ENCODE data around the gene ORAI2.
"Not testable (repeated sequence)": the region's sequence is repeated elsewhere in the genome, so short reads cannot be mapped to it uniquely, and the experiment has no call there.

The ORAI2 gene

DNA sequence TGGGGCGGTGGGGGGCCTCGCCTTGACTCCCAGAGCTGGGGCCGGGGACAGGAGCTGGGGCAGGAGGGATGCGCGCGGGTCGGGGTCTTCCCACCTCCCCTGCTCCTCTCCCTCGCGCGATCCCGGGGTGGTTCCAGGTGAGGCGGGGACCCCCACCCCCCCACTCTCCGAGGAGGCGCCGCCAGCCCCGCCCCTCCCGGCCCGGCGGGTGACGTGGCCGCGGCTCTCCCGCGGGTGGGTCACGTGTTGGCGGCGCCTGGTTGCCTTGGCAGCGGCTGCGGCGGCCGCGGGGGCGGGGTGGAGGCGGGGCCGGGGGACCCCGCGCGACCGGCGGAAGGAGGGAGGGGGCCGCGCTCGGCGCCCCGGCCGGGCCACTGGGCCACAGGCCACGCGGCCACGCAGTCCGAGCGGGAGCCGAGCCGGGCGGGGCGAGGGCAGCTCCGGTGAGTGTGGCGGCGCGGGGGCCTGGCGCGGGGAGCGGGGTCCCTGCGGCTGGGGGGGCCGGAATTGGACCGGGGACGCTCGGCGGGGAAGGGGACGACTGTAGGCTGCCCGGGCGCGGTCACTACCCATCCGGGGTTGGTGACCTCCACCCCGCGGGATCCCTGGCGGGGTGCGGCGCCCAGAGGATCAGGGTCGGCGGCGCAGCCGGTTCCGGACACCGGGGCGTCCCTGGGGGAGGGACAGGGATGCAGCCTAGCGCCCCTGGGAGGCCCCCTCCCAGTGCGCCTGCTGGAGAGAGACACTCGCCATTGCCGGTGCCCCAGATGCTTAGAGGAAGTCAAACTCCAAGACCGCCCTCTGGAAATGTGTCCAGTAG is at the start of gene ORAI2:
Gene ORAI2, plus strand, starts transcription at position 357 of the 820 bp plus-strand sequence. CDS start 5,382 bp downstream, outside the sequence.
- DNase-seq (ENCODE audit: low spot score) = peak; percentile 81

DNA sequence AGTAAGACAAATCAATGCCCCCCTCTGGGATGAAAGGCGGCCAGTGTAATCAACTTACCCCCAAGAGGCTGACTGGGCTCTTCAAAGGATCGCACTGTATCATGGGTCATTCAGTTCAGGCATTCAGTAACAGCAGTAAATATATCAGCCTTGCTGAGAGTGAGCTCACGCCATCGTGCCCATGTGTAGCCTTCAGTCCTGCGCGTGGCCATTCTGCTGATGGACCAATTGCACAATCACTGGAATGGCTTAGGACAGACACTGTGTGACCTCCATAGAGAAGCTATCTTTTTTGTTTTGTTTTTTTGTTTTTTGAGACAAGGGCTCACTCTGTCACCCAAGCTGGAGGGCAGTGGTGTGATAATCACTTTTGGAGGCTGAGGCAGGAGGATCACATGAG is 46.3 kb upstream of the ORAI2 start:
- no peak for DNase-seq (ENCODE audit: low spot score)

- no peak for DNase-seq (ENCODE audit: low spot score)
Measured at GRCh38 chr7:102389810-102390209, 43.6 kb upstream of the ORAI2 start.

GRCh38 chr7:102390697-102391484 is 42.5 kb upstream of the ORAI2 start:
- DNase-seq (ENCODE audit: low spot score) = peak; percentile 85

GRCh38 chr7:102392330-102392729 is 41.0 kb upstream of the ORAI2 start:
- DNase-seq (ENCODE audit: low spot score) = no peak

- DNase-seq (ENCODE audit: low spot score) = no peak
Measured at GRCh38 chr7:102393467-102393866, 39.9 kb upstream of the ORAI2 start.

DNA sequence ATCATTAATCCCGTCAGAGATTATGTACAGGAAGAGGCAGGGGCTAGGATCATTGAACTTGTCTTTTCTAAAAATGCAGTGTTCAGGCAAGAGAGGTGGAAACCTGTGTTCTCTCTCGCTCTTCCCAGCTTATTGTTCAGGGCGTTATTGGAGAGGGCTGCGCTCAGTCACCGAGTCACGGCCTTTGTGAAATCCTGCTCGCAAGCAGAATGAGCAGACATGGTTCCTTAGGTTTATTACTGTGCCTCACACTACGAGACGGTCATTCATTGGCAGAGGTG is 37.8 kb upstream of the ORAI2 start:
- DNase-seq (ENCODE audit: low spot score) = peak; percentile 59

DNA sequence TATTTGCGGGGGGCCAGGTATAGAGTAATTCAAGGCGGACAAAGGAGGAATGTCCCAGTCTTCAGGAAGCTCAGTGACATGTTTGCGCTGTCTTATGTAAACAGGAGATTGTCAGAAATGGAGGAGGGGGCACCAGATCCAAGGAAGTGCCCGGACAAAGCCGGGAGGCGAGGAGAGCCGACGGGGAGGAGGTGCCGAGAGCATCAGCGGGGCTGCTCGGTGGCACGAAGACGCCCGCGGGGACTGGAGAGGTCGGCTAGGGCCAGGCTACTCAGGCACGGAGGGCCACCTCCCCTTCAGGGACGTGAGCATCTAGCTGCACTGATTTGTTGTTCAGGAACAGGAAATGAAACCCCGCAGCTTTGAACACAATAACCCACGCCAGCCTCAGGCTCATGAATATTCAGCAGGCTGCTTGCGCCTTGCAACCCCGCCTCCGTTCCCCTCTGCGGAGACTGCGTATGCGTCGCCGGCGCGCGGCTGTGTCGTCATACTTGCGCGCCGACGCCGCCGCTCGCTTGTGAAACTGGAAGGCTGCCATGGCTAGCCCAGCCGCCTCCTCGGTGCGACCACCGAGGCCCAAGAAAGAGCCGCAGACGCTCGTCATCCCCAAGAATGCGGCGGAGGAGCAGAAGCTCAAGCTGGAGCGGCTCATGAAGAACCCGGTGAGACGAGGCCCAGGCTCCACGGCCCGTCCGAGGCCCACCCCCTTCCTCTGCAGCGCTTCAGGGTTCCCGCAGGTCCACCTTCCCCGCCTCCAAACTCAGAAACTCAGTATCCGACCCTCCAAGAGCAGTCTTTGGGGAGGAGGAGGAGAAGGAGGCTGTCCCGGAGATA is 37.3 kb upstream of the ORAI2 start, which contains the start of gene PRKRIP1:
Gene PRKRIP1, plus strand, starts transcription at position 491 of the 837 bp plus-strand sequence. Its CDS starts 49 bp downstream, at position 540.
- DNase-seq (ENCODE audit: low spot score) = peak; percentile 98

GRCh38 chr7:102396710-102397019 is 36.7 kb upstream of the ORAI2 start:
- no peak for DNase-seq (ENCODE audit: low spot score)

- DNase-seq (ENCODE audit: low spot score) = no peak
Measured at GRCh38 chr7:102398543-102398942, 34.8 kb upstream of the ORAI2 start.

DNA sequence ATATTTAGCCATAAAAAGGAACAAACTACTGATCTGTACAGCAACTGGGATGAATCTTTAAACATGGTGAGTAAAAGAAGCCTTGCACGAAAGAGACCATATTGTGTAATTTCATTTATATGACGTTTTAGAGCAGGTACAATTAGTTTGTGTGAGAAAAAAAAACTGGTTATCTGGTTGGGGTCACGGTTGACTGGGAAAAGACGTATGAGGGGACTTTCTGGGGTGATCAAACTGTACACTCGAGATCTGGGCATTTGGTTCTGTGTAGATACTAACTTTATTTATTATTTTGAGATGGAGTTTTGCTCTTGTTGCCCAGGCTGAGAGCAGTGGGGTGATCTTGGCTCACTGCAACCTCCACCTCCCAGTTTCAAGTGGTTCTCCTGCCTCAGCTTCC is 33.0 kb upstream of the ORAI2 start:
- no peak for DNase-seq (ENCODE audit: low spot score)

DNA sequence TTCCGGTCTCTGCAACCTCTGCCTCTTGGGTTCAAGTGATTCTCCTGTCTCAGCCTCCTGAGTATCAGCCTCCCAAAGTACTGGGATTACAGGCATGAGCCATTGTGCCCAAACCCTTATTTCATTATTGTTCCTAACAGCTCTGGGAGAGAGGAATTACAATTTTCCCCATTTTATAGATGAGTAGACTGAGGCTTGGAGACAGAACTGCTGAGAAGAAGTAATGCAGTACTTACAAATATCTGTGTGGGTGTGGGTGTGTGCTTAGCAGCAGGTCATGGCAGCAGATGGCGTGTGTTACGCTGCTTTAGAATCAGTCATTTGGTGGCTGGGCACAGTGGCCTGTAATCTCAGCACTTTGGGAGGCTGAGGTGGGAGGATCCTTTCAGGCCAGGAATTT is 29.8 kb upstream of the ORAI2 start:
- DNase-seq (ENCODE audit: low spot score) = no peak

- DNase-seq (ENCODE audit: low spot score) = peak; percentile 87
Measured at GRCh38 chr7:102404005-102404861, 29.1 kb upstream of the ORAI2 start.

GRCh38 chr7:102404862-102405188 is 28.6 kb upstream of the ORAI2 start:
- DNase-seq (ENCODE audit: low spot score) = not testable (repeated sequence)

DNA sequence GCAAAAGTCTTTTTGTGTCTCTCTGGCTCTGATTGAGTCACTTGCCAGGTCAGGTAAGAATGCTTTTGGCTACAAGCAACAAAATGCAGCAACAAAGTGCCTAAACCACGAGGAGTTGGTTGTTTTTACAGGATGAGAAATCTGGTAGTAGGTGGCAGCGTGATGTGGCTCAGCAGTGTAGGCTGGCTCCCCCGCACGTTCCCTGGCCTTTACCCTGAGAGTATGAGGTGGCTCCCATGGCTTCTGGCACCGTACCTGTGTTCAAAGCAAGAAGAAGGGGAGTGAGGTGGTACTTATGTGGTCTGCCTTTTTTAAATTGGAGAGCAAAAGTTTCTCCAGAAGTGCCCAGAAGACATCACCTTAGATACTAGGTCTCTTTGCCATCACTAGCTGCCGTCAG is 25.5 kb upstream of the ORAI2 start:
- DNase-seq (ENCODE audit: low spot score) = no peak

DNA sequence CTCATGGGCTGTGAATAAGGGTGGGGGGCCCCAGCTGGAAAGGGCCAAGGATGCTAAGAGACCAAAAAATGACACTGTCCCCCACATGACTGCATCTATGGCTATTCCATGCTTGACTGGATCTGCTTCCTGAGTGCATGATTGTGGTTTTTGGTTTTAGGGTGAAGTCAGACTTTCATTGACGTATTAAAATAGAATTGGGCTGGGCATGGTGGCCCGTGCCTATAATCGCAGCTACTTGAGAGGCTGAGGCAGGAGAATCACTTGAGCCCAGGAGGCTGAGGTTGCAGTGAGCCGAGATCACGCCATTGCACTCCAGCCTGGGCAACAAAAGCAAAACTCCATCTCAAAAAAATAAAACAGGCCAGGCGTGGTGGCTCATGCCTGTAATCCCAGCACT is 24.8 kb upstream of the ORAI2 start:
- not testable (repeated sequence) for DNase-seq (ENCODE audit: low spot score)

DNA sequence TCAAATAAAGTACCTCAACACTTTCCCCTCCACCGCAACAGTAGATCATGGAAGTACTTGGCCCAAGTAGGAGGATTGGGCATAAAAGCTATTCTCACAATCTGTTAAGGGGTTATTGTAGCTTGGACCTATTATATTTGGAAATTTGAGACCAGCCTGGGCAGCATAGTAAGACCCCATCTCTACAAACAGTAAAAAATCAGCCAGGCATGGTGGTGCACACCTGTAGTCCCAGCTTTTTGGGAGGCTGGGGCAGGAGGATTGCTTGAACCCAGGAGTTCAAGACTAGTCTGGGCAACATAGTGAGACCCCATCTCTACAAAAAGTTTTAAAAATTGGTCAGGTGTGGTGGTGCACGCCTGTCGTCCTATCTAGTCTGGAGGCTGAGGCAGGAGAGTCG is 24.0 kb upstream of the ORAI2 start:
- no peak for DNase-seq (ENCODE audit: low spot score)

DNA sequence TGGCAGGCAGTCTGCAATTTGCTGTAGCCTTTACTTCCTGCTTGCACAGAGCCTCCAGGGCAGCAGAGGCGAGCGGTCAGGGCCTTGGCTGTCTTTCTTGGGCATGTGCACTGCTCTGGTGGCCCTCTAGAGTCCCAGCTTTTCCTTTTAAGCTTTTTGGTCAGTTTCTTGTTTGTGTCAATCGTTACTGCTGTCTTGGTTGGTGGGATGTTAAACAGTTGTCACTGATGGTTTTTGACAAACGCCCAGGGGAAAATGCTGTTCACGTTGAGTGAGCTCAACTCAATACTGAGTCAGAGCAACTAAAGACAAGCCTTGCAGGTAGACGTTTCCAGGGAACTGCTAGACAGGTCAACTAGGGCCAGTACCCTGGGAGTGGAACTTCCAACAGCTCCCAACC is 23.3 kb upstream of the ORAI2 start:
- DNase-seq (ENCODE audit: low spot score) = no peak

DNA sequence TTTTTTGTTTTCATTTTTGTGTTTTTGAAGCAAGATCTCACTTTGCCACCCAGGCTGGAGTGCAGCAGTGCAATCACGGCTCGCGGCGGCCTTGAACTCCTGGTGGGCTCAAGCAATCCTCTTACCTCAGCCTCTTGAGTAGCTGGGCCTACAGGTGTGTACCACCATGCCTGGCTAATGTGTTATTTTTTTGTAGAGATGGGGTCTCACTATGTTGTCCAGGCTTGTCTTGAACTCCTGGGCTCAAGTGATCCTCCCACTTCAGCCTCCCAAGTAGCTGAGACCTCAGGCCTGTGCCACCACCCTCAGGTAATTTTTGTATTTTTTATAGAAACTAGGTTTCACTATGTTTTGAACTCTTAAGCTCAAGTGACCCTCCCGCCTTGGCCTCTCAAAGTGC is 22.5 kb upstream of the ORAI2 start:
- DNase-seq (ENCODE audit: low spot score) = no peak

- DNase-seq (ENCODE audit: low spot score) = peak; percentile 59
Measured at GRCh38 chr7:102412548-102412947, 20.8 kb upstream of the ORAI2 start.

DNA sequence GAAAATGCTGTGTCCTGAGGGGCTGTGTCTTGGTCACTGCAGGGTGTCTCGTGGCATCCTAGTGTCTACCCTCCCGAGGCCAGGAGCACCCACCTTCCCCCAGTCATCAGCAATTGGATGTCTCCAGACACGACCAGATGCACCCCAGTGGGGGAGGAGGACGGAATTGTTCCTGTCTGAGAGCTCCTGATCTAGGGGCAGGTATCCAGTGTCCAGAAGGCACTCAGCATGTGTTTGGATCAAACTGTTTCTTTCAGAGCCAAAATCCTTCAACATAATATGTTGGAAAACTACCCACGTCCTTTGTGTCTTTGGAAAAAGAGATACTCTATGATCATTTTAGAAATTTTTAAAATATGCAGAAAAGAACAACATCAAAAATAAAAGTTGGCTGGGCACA is 20.3 kb upstream of the ORAI2 start:
- no peak for DNase-seq (ENCODE audit: low spot score)

GRCh38 chr7:102413611-102414010 is 19.8 kb upstream of the ORAI2 start:
- DNase-seq (ENCODE audit: low spot score) = no peak

All from RKO (cell line).